Measurements from ENCODE around the gene SLX9. TPM values are rescaled to one million over a fixed set of nuclear protein-coding genes. Genes with fewer than 3 reads are reported as not detected.

Gene SLX9
- polyA plus RNA-seq, 1 donor from 2014 or later: 15.4 TPM

GRCh38 chr21:44977616-44978340 lies 37.9 kb downstream of the SLX9 start:
- Histone ChIP-seq H2AFZ (ENCODE audit: low read depth, low read length) (no peak overlapping the region), H3K79me2 (replicated peaks; ENCODE audit: insufficient read depth, low read length) (no peaks in the 10 kb centered on the region)
- TF ChIP-seq POLR2AphosphoS5 (IDR thresholded peaks at IDR 0.05) (no peak), RAD21 (conservative IDR thresholded peaks at IDR 0.05) (no peak), CTCF (IDR thresholded peaks at IDR 0.05; ENCODE audit: poor library complexity, severe bottlenecking) (no peak), REST (IDR thresholded peaks at IDR 0.05; ENCODE audit: borderline replicate concordance) (no peak), EP300 (conservative IDR thresholded peaks at IDR 0.05; ENCODE audit: poor library complexity, severe bottlenecking) (no peak), EZH2 (IDR thresholded peaks at IDR 0.05; ENCODE audit: borderline replicate concordance, insufficient read depth, low read length, poor library complexity, severe bottlenecking) (no peak), TAF1 (IDR thresholded peaks at IDR 0.05; ENCODE audit: low read depth) (no peak), MXI1 (conservative IDR thresholded peaks at IDR 0.05; ENCODE audit: poor library complexity, severe bottlenecking) (no peak), SMC3 (conservative IDR thresholded peaks at IDR 0.05; ENCODE audit: poor library complexity) (no peak)

GRCh38 chr21:44979687-44980561 lies 40.1 kb downstream of the SLX9 start:
- Histone ChIP-seq H3K27me3 (ENCODE audit: insufficient read depth, low read depth, low read length) (no peaks in the 10 kb centered on the region), H3K36me3 (ENCODE audit: insufficient read depth, low read length) (no peaks in the 10 kb centered on the region), H3K4me3 (ENCODE audit: low read length) (no peak overlapping the region), H3K27ac (ENCODE audit: low read length) (no peak overlapping the region), H3K9me3 (ENCODE audit: low read length) (no peaks in the 10 kb centered on the region), H4K20me1 (ENCODE audit: insufficient read depth) (no peaks in the 10 kb centered on the region), H2AFZ (ENCODE audit: low read depth, low read length) (no peak overlapping the region), H3K9me2 (ENCODE audit: insufficient read depth, low read length) (no peaks in the 10 kb centered on the region), H3K9ac (ENCODE audit: low read length) (no peak overlapping the region), H3F3A (ENCODE audit: insufficient read depth, low read length, poor library complexity, severe bottlenecking) (no peaks in the 10 kb centered on the region), H3K79me2 (replicated peaks; ENCODE audit: insufficient read depth, low read length) (no peaks in the 10 kb centered on the region), H3K4me2 (ENCODE audit: low read length) (no peak overlapping the region)
- no peak for TF ChIP-seq RAD21 (conservative IDR thresholded peaks at IDR 0.05)
- no peak for TF ChIP-seq EP300 (conservative IDR thresholded peaks at IDR 0.05; ENCODE audit: poor library complexity, severe bottlenecking)
- no peak for TF ChIP-seq REST (IDR thresholded peaks at IDR 0.05; ENCODE audit: borderline replicate concordance)
- no peak for TF ChIP-seq TAF1 (IDR thresholded peaks at IDR 0.05; ENCODE audit: low read depth)
- no peak for TF ChIP-seq POLR2AphosphoS5 (IDR thresholded peaks at IDR 0.05)
- no peak for TF ChIP-seq EZH2 (IDR thresholded peaks at IDR 0.05; ENCODE audit: borderline replicate concordance, insufficient read depth, low read length, poor library complexity, severe bottlenecking)
- TF ChIP-seq CTCF (IDR thresholded peaks at IDR 0.05; ENCODE audit: poor library complexity, severe bottlenecking): no peak
- no peak for TF ChIP-seq SMC3 (conservative IDR thresholded peaks at IDR 0.05; ENCODE audit: poor library complexity)
- TF ChIP-seq MXI1 (conservative IDR thresholded peaks at IDR 0.05; ENCODE audit: poor library complexity, severe bottlenecking): no peak

More at GRCh38 chr21:44977616-44978340, 37.9 kb downstream of the SLX9 start:
- Histone ChIP-seq H4K20me1 (ENCODE audit: insufficient read depth) (no peaks in the 10 kb centered on the region), H3K36me3 (ENCODE audit: insufficient read depth, low read length) (no peaks in the 10 kb centered on the region), H3K9me2 (ENCODE audit: insufficient read depth, low read length) (no peaks in the 10 kb centered on the region), H3F3A (ENCODE audit: insufficient read depth, low read length, poor library complexity, severe bottlenecking) (no peaks in the 10 kb centered on the region), H3K4me2 (ENCODE audit: low read length) (no peak overlapping the region), H3K9ac (ENCODE audit: low read length) (no peak overlapping the region), H3K27ac (ENCODE audit: low read length) (no peak overlapping the region), H3K4me3 (ENCODE audit: low read length) (no peak overlapping the region), H3K9me3 (ENCODE audit: low read length) (no peaks in the 10 kb centered on the region), H3K27me3 (ENCODE audit: insufficient read depth, low read depth, low read length) (no peaks in the 10 kb centered on the region)
